Brain microvascular endothelial cell (primary cell): ENCODE data around the gene OR52R1.

ENCODE experiments used
- DNase-seq: peaks from one replicate; pipeline ENCODE4 v3.0.0-alpha.2; 2020
- H3K27ac ChIP-seq: fragments of 250-450 bp; sonication (Bioruptor Pico); 2 replicates; pipeline ENCODE4 v1.5.1; 2020; ENCODE audit warnings: mild to moderate bottlenecking, moderate library complexity
- H3K27me3 ChIP-seq: fragments of 250-450 bp; sonication (Bioruptor Pico); replicated peaks from 2 replicates; pipeline ENCODE4 v1.5.1; 2020; ENCODE audit warnings: mild to moderate bottlenecking
- H3K36me3 ChIP-seq: fragments of 250-450 bp; sonication (Bioruptor Pico); replicated peaks from 2 replicates; pipeline ENCODE4 v1.5.1; 2020; ENCODE audit warnings: mild to moderate bottlenecking
- H3K4me3 ChIP-seq: 2 replicates; pipeline ENCODE4 v1.5.1; 2011; ENCODE audit warnings: low read depth, mild to moderate bottlenecking, control low read depth, low read length, moderate library complexity
- CTCF ChIP-seq: IDR thresholded peaks from 2 replicates; pipeline ENCODE4 v1.5.1; 2011; ENCODE audit warnings: low read depth, mild to moderate bottlenecking, moderate library complexity, low read length, control low read depth, inconsistent platforms; ENCODE audit errors: missing control alignments
- in situ Hi-C: cut with HindIII; loops from 2 replicates; pipeline ENCODE4 v1.10.0; 2017; ENCODE audit warnings: low sequenced_read_pairs, low pct_ligation_motif_present

OR52R1 gene

GRCh38 chr11:4804280-4804679, at the start of gene OR52R1:
TSS of gene OR52R1 (minus strand) at chr11:4804380. CDS start at chr11:4804380, 0 bp downstream.
- in situ Hi-C loops = no loop called here
- no peak within 1 kb of the TSS for H3K4me3 ChIP-seq
- no peak within 1 kb of the TSS for H3K27ac ChIP-seq
- H3K36me3 ChIP-seq = no peaks in the 10 kb centered on the region
- no peaks in the 10 kb centered on the region for H3K27me3 ChIP-seq
- DNase-seq = no peak
- TF ChIP-seq CTCF = no peak

GRCh38 chr11:4851033-4851432, 46.9 kb upstream of the OR52R1 start:
- in situ Hi-C loops = no loop called here
- H3K27ac ChIP-seq = no peak overlapping the region
- no peaks in the 10 kb centered on the region for H3K27me3 ChIP-seq
- H3K36me3 ChIP-seq = no peaks in the 10 kb centered on the region
- TF ChIP-seq CTCF = no peak
- no peak overlapping the region for H3K4me3 ChIP-seq
- DNase-seq = peak; percentile 81

- Histone ChIP-seq H3K27ac (no peak within 1 kb of the TSS), H3K4me3 (no peak within 1 kb of the TSS), H3K27me3 (no peaks in the 10 kb centered on the region), H3K36me3 (no peaks in the 10 kb centered on the region)
- TF ChIP-seq CTCF = no peak
- no peak for DNase-seq
- in situ Hi-C loops = no loop called here
Observed at GRCh38 chr11:4848908-4849532, 44.8 kb upstream of the OR52R1 start, which contains the start of gene OR51S1. TSS of gene OR51S1 (minus strand) at chr11:4849208. CDS start at chr11:4849208, 0 bp downstream.

- DNase-seq = no peak
- Histone ChIP-seq H3K4me3 (no peak overlapping the region), H3K27me3 (no peaks in the 10 kb centered on the region), H3K27ac (no peak overlapping the region), H3K36me3 (no peaks in the 10 kb centered on the region)
- TF ChIP-seq CTCF = no peak
- in situ Hi-C loops = no loop called here
Observed at GRCh38 chr11:4839851-4840549, 35.8 kb upstream of the OR52R1 start.

- DNase-seq = no peak
- Histone ChIP-seq H3K4me3 (no peak overlapping the region), H3K36me3 (no peaks in the 10 kb centered on the region), H3K27me3 (no peaks in the 10 kb centered on the region), H3K27ac (no peak overlapping the region)
- in situ Hi-C loops = no loop called here
- no peak for TF ChIP-seq CTCF
Observed at GRCh38 chr11:4830909-4831308, 26.7 kb upstream of the OR52R1 start.

- Histone ChIP-seq H3K4me3 (no peak overlapping the region), H3K27ac (no peak overlapping the region), H3K36me3 (no peaks in the 10 kb centered on the region), H3K27me3 (no peaks in the 10 kb centered on the region)
- in situ Hi-C loops = no loop called here
- TF ChIP-seq CTCF = no peak
- DNase-seq = no peak
Observed at GRCh38 chr11:4830346-4830745, 26.2 kb upstream of the OR52R1 start.
